MM.1S (cell line): ENCODE results near the gene APBB1IP.

Source experiments
- CTCF ChIP-seq: fragments of 300-600 bp; sonication (generic); IDR thresholded peaks from 2 replicates; pipeline ENCODE4 v1.5.1; 2016; ENCODE audit warnings: antibody characterized with exemption, low read length, mixed read lengths
- EZH2 ChIP-seq: fragments of 300-600 bp; sonication (generic); optimal IDR thresholded peaks from 2 replicates; pipeline ENCODE3; 2017; ENCODE audit warnings: low read depth, mild to moderate bottlenecking, antibody characterized with exemption, low read length, mixed read lengths

- TF ChIP-seq EZH2 (no peak), CTCF (no peak)
These were observed 129.2 kb downstream of the APBB1IP start for GRCh38 chr10:26567351-26567721.
